ENCODE results near the gene UBE2Z.

DNA sequence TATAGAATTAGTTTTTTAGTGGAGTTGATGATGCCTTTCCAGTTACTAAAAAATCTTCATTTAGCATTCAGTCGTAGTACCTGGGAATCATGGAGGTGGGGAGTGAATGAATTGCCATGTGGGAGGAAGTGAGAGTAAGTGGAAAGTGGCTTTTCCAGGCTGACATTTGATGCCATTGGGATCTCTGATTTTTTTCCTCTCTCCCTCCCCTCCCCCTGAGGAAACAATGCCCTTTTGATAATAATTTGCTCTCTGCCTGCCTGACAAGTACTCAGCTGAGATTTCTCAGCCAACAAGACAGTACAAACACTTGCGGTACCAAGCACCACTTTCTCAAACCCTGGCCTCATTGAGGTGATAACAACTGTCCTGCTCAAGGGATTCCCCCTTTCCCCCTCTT, 2.2 kb downstream of the UBE2Z start:
- TF ChIP-seq, protein P1, sequence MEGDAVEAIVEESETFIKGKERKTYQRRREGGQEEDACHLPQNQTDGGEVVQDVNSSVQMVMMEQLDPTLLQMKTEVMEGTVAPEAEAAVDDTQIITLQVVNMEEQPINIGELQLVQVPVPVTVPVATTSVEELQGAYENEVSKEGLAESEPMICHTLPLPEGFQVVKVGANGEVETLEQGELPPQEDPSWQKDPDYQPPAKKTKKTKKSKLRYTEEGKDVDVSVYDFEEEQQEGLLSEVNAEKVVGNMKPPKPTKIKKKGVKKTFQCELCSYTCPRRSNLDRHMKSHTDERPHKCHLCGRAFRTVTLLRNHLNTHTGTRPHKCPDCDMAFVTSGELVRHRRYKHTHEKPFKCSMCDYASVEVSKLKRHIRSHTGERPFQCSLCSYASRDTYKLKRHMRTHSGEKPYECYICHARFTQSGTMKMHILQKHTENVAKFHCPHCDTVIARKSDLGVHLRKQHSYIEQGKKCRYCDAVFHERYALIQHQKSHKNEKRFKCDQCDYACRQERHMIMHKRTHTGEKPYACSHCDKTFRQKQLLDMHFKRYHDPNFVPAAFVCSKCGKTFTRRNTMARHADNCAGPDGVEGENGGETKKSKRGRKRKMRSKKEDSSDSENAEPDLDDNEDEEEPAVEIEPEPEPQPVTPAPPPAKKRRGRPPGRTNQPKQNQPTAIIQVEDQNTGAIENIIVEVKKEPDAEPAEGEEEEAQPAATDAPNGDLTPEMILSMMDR (conservative IDR thresholded peaks at IDR 0.05; ENCODE audit: low read depth, low read length): no peak
- no peak for TF ChIP-seq EZH2 (IDR thresholded peaks at IDR 0.05; ENCODE audit: low read length, unreplicated experiment)

Data from PC-3 (cell line).